PC-9 (cell line): ENCODE measurements around the gene PARD6B.

Experiments
- EZH2 ChIP-seq: fragments of 200-600 bp; sonication (generic); IDR thresholded peaks from 2 replicates; pipeline ENCODE4 v1.8.0; 2017; ENCODE audit warnings: antibody characterized with exemption, low read depth
- TF ChIP-seq, protein P1 (sequence below): fragments of 200-600 bp; sonication (generic); conservative IDR thresholded peaks from 2 replicates; pipeline ENCODE4 v1.6.1; 2017; ENCODE audit warnings: mixed run types, antibody characterized with exemption, mild to moderate bottlenecking, moderate library complexity

DNA sequence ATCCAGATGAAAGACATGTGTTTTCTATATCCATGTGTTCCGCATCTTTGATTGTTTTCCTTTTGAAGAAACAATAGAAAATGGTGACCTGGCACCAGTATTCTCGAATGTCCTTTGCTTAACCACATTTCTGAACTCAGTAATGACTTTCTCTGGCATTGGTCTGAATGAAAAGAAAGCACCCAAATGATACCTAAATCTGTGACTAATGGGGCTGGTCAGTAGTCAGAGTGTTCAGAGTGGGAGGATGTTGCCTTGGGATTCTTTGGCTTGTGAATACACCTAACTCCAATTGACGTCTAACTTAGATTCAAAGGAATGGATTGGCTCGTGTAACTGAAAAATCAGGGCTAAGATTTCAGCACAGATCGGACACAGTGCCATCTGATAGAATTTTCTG lies 27.1 kb downstream of the PARD6B start:
- TF ChIP-seq, protein P1, sequence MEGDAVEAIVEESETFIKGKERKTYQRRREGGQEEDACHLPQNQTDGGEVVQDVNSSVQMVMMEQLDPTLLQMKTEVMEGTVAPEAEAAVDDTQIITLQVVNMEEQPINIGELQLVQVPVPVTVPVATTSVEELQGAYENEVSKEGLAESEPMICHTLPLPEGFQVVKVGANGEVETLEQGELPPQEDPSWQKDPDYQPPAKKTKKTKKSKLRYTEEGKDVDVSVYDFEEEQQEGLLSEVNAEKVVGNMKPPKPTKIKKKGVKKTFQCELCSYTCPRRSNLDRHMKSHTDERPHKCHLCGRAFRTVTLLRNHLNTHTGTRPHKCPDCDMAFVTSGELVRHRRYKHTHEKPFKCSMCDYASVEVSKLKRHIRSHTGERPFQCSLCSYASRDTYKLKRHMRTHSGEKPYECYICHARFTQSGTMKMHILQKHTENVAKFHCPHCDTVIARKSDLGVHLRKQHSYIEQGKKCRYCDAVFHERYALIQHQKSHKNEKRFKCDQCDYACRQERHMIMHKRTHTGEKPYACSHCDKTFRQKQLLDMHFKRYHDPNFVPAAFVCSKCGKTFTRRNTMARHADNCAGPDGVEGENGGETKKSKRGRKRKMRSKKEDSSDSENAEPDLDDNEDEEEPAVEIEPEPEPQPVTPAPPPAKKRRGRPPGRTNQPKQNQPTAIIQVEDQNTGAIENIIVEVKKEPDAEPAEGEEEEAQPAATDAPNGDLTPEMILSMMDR = no peak
- no peak for TF ChIP-seq EZH2
